GM12891 (cell line): ENCODE measurements around the gene RTL10.

ENCODE experiments used
- POLR2A ChIP-seq: IDR thresholded peaks from 2 replicates; pipeline ENCODE4 v1.6.1; 2011; ENCODE audit warnings: low read depth, low read length, control low read depth
- POLR2AphosphoS5 ChIP-seq: IDR thresholded peaks from 2 replicates; pipeline ENCODE4 v1.6.1; 2011; ENCODE audit warnings: low read depth, low read length, control low read depth
- TAF1 ChIP-seq: IDR thresholded peaks from 2 replicates; pipeline ENCODE4 v1.6.1; 2011; ENCODE audit warnings: low read depth, low read length, control low read depth

- TF ChIP-seq POLR2AphosphoS5 (no peak), POLR2A (no peak), TAF1 (no peak)
Observed at GRCh38 chr22:19843107-19843856, 11.4 kb downstream of the RTL10 start.
